SW 1271 (cell line): ENCODE results near the gene DPYSL4.

Experiments used
- DNase-seq, 2 experiments: peaks; one replicate each; lab custom pipeline; 2025; lab: John Stamatoyannopoulos, UW

DPYSL4 gene

GRCh38 chr10:132163826-132164515 lies 22.8 kb upstream of the DPYSL4 start:
- no peak for DNase-seq

- no peak for DNase-seq
These were observed 21.9 kb upstream of the DPYSL4 start for GRCh38 chr10:132164761-132165278.

- no peak for DNase-seq
These were observed 21.2 kb upstream of the DPYSL4 start for GRCh38 chr10:132165416-132165980.

- no peak for DNase-seq
These were observed 20.4 kb upstream of the DPYSL4 start for GRCh38 chr10:132166216-132166950.

- DNase-seq = no peak
These were observed 19.6 kb upstream of the DPYSL4 start for GRCh38 chr10:132167041-132167674.

GRCh38 chr10:132167976-132168375 lies 18.8 kb upstream of the DPYSL4 start:
- no peak for DNase-seq

GRCh38 chr10:132168571-132169030 lies 18.1 kb upstream of the DPYSL4 start:
- no peak for DNase-seq

- no peak for DNase-seq
These were observed 17.6 kb upstream of the DPYSL4 start for GRCh38 chr10:132169031-132169765.

- no peak for DNase-seq
These were observed 16.8 kb upstream of the DPYSL4 start for GRCh38 chr10:132169766-132170560.

- no peak for DNase-seq
These were observed 16.0 kb upstream of the DPYSL4 start for GRCh38 chr10:132170561-132171361.

- DNase-seq = no peak
These were observed 14.4 kb upstream of the DPYSL4 start for GRCh38 chr10:132172091-132173066.

GRCh38 chr10:132173185-132173584 lies 13.6 kb upstream of the DPYSL4 start:
- DNase-seq = no peak

GRCh38 chr10:132174237-132174636 lies 12.5 kb upstream of the DPYSL4 start:
- no peak for DNase-seq

GRCh38 chr10:132175408-132175807 lies 11.3 kb upstream of the DPYSL4 start:
- no peak for DNase-seq

- no peak for DNase-seq
These were observed 10.7 kb upstream of the DPYSL4 start for GRCh38 chr10:132175907-132176581.

GRCh38 chr10:132176623-132177500 lies 9.9 kb upstream of the DPYSL4 start:
- DNase-seq = no peak

GRCh38 chr10:132178046-132178445 lies 8.7 kb upstream of the DPYSL4 start:
- DNase-seq = no peak
